Suprapubic skin (tissue), 4 donors: ENCODE results near the gene RNF148. TPM values are rescaled to one million over a fixed set of nuclear protein-coding genes. Genes with fewer than 3 reads are reported as not detected.

Source experiments
- DNase-seq, 2 donors: peaks; one replicate each; pipeline ENCODE4 v3.0.0-alpha.2; 2019; ENCODE audit warnings: low spot score in 2 of 2
- H3K27ac ChIP-seq: fragments of 200-600 bp; sonication (generic); one replicate; pipeline ENCODE4 v1.5.1; 2019
- H3K27me3 ChIP-seq: fragments of 200-600 bp; sonication (generic); one replicate; pipeline ENCODE4 v1.5.1; 2019
- H3K36me3 ChIP-seq: fragments of 200-600 bp; sonication (generic); one replicate; pipeline ENCODE4 v1.5.1; 2019
- H3K4me1 ChIP-seq: fragments of 200-600 bp; sonication (generic); one replicate; pipeline ENCODE4 v1.5.1; 2019
- H3K4me3 ChIP-seq: fragments of 200-600 bp; sonication (generic); one replicate; pipeline ENCODE4 v1.5.1; 2019; ENCODE audit warnings: mild to moderate bottlenecking
- H3K9me3 ChIP-seq: fragments of 200-600 bp; sonication (generic); one replicate; pipeline ENCODE4 v1.5.1; 2019
- EP300 ChIP-seq: sonication (generic); formaldehyde crosslinking; IDR thresholded peaks from one replicate; pipeline ENCODE4 v1.6.1; 2017; ENCODE audit warnings: antibody characterized with exemption
- POLR2A ChIP-seq, 2 donors: fragments of 450-650 bp; IDR thresholded peaks; one replicate each; pipeline ENCODE4 v1.6.1; 2017; ENCODE audit warnings: antibody characterized with exemption in 2 of 2, mild to moderate bottlenecking in 2 of 2, moderate library complexity in 2 of 2
- POLR2AphosphoS5 ChIP-seq, 3 donors: sonication (generic); formaldehyde crosslinking; IDR thresholded peaks; one replicate each; pipeline ENCODE4 v1.6.1; 2017; ENCODE audit warnings: antibody characterized with exemption in 3 of 3
- WGBS: methylation state at CpG from one replicate; pipeline ENCODE4 v1.1.5; 2018; 5-methylcytosine and 5-hydroxymethylcytosine counted together
- total RNA-seq, 4 donors: library from RNA; depleted of rRNA; stranded (reverse); fragments of >200 nt; gene quantifications; one replicate each; pipeline ENCODE4 v1.1.0, GENCODE V29; 2016
- TF ChIP-seq, protein P1 (sequence below), 2 donors: fragments of 200-600 bp in 1 of 2; fragments of 450-650 bp in 1 of 2; sonication (generic) in 1 of 2; IDR thresholded peaks; one replicate each; pipeline ENCODE4 v1.5.1; 2016 to 2019; ENCODE audit warnings: antibody characterized with exemption in 2 of 2, mild to moderate bottlenecking in 1 of 2, moderate library complexity in 1 of 2

RNF148 gene, protein sequence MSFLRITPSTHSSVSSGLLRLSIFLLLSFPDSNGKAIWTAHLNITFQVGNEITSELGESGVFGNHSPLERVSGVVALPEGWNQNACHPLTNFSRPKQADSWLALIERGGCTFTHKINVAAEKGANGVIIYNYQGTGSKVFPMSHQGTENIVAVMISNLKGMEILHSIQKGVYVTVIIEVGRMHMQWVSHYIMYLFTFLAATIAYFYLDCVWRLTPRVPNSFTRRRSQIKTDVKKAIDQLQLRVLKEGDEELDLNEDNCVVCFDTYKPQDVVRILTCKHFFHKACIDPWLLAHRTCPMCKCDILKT
- total RNA-seq = 1 to 10 TPM in 2 of 4 donors, not detected in 2; 1.4 to 2.0 TPM

GRCh38 chr7:122702872-122703510 is at the start of gene RNF148:
RNF148 (minus strand) TSS chr7:122702922; CDS start chr7:122702750, 172 bp downstream.
- no peak within 1 kb of the TSS for H3K4me3 ChIP-seq
- no peaks in the 10 kb centered on the region for H3K36me3 ChIP-seq
- TF ChIP-seq, protein P1, sequence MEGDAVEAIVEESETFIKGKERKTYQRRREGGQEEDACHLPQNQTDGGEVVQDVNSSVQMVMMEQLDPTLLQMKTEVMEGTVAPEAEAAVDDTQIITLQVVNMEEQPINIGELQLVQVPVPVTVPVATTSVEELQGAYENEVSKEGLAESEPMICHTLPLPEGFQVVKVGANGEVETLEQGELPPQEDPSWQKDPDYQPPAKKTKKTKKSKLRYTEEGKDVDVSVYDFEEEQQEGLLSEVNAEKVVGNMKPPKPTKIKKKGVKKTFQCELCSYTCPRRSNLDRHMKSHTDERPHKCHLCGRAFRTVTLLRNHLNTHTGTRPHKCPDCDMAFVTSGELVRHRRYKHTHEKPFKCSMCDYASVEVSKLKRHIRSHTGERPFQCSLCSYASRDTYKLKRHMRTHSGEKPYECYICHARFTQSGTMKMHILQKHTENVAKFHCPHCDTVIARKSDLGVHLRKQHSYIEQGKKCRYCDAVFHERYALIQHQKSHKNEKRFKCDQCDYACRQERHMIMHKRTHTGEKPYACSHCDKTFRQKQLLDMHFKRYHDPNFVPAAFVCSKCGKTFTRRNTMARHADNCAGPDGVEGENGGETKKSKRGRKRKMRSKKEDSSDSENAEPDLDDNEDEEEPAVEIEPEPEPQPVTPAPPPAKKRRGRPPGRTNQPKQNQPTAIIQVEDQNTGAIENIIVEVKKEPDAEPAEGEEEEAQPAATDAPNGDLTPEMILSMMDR (IDR thresholded peaks at IDR 0.05) = no peak
- TF ChIP-seq EP300 = no peak
- TF ChIP-seq POLR2AphosphoS5 (IDR thresholded peaks at IDR 0.05) = no peak
- no peak for TF ChIP-seq POLR2A (IDR thresholded peaks at IDR 0.05)
- H3K9me3 ChIP-seq = no peaks in the 10 kb centered on the region
- H3K27me3 ChIP-seq = no peaks in the 10 kb centered on the region
- no peak for DNase-seq
- 81% methylated on average over 1 of the region's 1 CpG for WGBS
- no peak within 1 kb of the TSS for H3K27ac ChIP-seq
- H3K4me1 ChIP-seq = no peaks in the 10 kb centered on the region

DNA sequence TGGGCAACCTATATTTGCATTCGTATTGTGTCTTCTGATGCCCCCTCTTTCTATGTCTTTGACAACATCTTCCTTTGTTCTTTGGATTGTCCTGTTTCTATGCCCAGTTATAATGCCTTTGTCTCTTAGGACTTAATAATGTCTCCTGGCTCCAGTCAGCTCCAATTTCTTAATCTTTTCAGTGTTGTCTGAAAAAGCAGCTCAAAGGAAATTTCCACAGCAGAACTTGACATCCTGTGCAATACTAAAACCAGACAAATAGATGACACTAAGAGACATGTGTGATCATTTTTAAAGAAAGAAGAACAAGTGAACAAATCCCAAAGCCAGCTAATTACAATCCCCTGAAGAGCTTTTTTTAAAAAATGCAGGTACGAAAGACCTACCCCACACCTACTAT is 47.7 kb upstream of the RNF148 start:
- no peaks in the 10 kb centered on the region for H3K9me3 ChIP-seq
- 91% methylated on average over 2 of the region's 2 CpGs for WGBS
- no peak overlapping the region for H3K27ac ChIP-seq
- no peaks in the 10 kb centered on the region for H3K4me1 ChIP-seq
- DNase-seq = no peak
- no peaks in the 10 kb centered on the region for H3K36me3 ChIP-seq
- H3K4me3 ChIP-seq = no peak overlapping the region
- TF ChIP-seq POLR2A (IDR thresholded peaks at IDR 0.05) (no peak), EP300 (no peak), POLR2AphosphoS5 (IDR thresholded peaks at IDR 0.05) (no peak)
- TF ChIP-seq, protein P1 (IDR thresholded peaks at IDR 0.05) = no peak
- no peaks in the 10 kb centered on the region for H3K27me3 ChIP-seq

- Histone ChIP-seq H3K4me1 (no peaks in the 10 kb centered on the region), H3K27me3 (no peaks in the 10 kb centered on the region), H3K9me3 (no peaks in the 10 kb centered on the region), H3K27ac (no peak overlapping the region), H3K36me3 (no peaks in the 10 kb centered on the region), H3K4me3 (no peak overlapping the region)
- DNase-seq = no peak
- WGBS = 64% methylated on average over 2 of the region's 2 CpGs
- TF ChIP-seq POLR2AphosphoS5 (IDR thresholded peaks at IDR 0.05) (no peak), EP300 (no peak), POLR2A (IDR thresholded peaks at IDR 0.05) (no peak)
- TF ChIP-seq, protein P1 (IDR thresholded peaks at IDR 0.05) = no peak
Measured at GRCh38 chr7:122748195-122748594, 45.5 kb upstream of the RNF148 start.

DNA sequence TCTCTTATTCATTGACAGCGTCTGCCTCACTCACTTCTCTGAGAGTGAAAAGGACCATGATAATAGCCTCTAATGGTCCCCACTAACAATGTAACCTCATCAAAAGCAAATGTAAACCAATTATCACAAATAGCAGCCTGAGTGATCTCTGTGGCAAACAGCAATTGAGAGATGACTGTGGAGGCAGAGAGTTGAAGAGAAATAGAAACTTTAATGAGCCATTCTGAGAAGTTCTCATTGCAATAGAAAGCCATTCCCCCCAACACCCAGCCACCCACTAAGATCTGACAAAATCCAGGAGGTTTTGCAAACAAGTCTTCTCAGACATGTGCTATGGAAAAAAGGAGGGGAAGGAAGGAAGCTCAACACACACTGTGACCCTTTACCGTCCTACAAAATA is 44.2 kb upstream of the RNF148 start:
- H3K4me1 ChIP-seq = no peaks in the 10 kb centered on the region
- TF ChIP-seq POLR2AphosphoS5 (IDR thresholded peaks at IDR 0.05) (no peak), EP300 (no peak), POLR2A (IDR thresholded peaks at IDR 0.05) (no peak)
- TF ChIP-seq, protein P1 (IDR thresholded peaks at IDR 0.05) = no peak
- H3K4me3 ChIP-seq = no peak overlapping the region
- H3K9me3 ChIP-seq = no peaks in the 10 kb centered on the region
- no peaks in the 10 kb centered on the region for H3K36me3 ChIP-seq
- H3K27me3 ChIP-seq = no peaks in the 10 kb centered on the region
- no peak for DNase-seq
- H3K27ac ChIP-seq = no peak overlapping the region
- 74% methylated on average over 2 of the region's 2 CpGs for WGBS

DNA sequence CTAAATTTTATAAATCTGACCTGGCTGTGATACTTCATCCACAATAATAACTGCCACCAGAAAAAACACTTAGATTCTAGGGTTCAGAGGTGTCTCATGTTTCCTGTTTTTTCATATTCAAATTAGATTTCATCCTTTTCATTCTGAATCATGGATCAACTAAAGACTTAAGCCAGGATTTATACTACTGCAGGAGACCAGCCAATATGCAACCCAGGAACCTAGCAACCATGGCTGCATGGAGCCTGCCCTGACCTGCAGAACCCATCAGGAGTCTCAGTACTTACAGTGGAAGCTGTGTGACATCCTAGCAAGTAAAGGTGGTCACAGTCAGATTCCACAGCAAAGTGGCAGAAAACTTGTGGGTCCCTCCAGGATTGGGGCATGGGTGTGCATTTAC is 40.5 kb upstream of the RNF148 start:
- Histone ChIP-seq H3K4me3 (no peak overlapping the region), H3K27me3 (no peaks in the 10 kb centered on the region), H3K4me1 (no peaks in the 10 kb centered on the region), H3K36me3 (no peaks in the 10 kb centered on the region), H3K27ac (no peak overlapping the region), H3K9me3 (no peaks in the 10 kb centered on the region)
- TF ChIP-seq EP300 (no peak), POLR2A (IDR thresholded peaks at IDR 0.05) (no peak)
- no peak for DNase-seq
